GM18951 (cell line): ENCODE results near the gene AGK.

Source experiments
- POLR2A ChIP-seq: IDR thresholded peaks from 4 replicates; pipeline ENCODE4 v1.6.1; 2011; ENCODE audit warnings: mild to moderate bottlenecking; ENCODE audit not compliant: insufficient read length, insufficient read depth; ENCODE audit errors: extremely low read depth
- in situ Hi-C: fragments of 300-500 bp; cut with MboI; formaldehyde crosslinking; loops from one replicate; pipeline ENCODE4 v1.12.0; 2022; ENCODE audit warnings: low sequenced_read_pairs, mixed read lengths, inconsistent platforms; ENCODE audit not compliant: unreplicated experiment

The AGK gene

GRCh38 chr7:141584935-141585334 lies 33.7 kb downstream of the AGK start:
- in situ Hi-C loops = no loop called here
- no peak for TF ChIP-seq POLR2A

- no peak for TF ChIP-seq POLR2A
- in situ Hi-C loops = no loop called here
These were observed 34.6 kb downstream of the AGK start for GRCh38 chr7:141585592-141586510.

- in situ Hi-C loops = no loop called here
- no peak for TF ChIP-seq POLR2A
These were observed 35.7 kb downstream of the AGK start for GRCh38 chr7:141586878-141587277.

GRCh38 chr7:141587304-141587703 lies 36.1 kb downstream of the AGK start:
- in situ Hi-C loops = no loop called here
- TF ChIP-seq POLR2A = no peak

GRCh38 chr7:141588912-141589311 lies 37.7 kb downstream of the AGK start:
- in situ Hi-C loops = no loop called here
- no peak for TF ChIP-seq POLR2A

GRCh38 chr7:141590071-141590470 lies 38.9 kb downstream of the AGK start:
- no peak for TF ChIP-seq POLR2A
- in situ Hi-C loops = no loop called here

- TF ChIP-seq POLR2A = no peak
- in situ Hi-C loops = no loop called here
These were observed 39.5 kb downstream of the AGK start for GRCh38 chr7:141590666-141591065.

- no peak for TF ChIP-seq POLR2A
- in situ Hi-C loops = no loop called here
These were observed 41.9 kb downstream of the AGK start for GRCh38 chr7:141593134-141593533.

- no peak for TF ChIP-seq POLR2A
- in situ Hi-C loops = no loop called here
These were observed 46.8 kb downstream of the AGK start for GRCh38 chr7:141597966-141598365.

GRCh38 chr7:141598408-141598807 lies 47.2 kb downstream of the AGK start:
- TF ChIP-seq POLR2A = no peak
- in situ Hi-C loops = no loop called here

GRCh38 chr7:141600168-141601006 lies 49.2 kb downstream of the AGK start:
- in situ Hi-C loops = no loop called here
- TF ChIP-seq POLR2A = no peak

GRCh38 chr7:141609576-141609975 lies 58.4 kb downstream of the AGK start:
- no peak for TF ChIP-seq POLR2A
- in situ Hi-C loops = no loop called here

GRCh38 chr7:141610671-141611070 lies 59.5 kb downstream of the AGK start:
- TF ChIP-seq POLR2A = no peak

More at GRCh38 chr7:141610671-141611070, 59.5 kb downstream of the AGK start:
- in situ Hi-C loops = no loop called here
